NK-92 (cell line): ENCODE measurements around the gene CFAP57.

ENCODE experiments used
- DNase-seq: peaks from one replicate; lab custom pipeline; 2025; ENCODE audit not compliant: unreplicated experiment; lab: John Stamatoyannopoulos, UW

Gene CFAP57

GRCh38 chr1:43253173-43253572, 81.0 kb downstream of the CFAP57 start:
- DNase-seq, result no peak

- no peak for DNase-seq
These were observed 81.7 kb downstream of the CFAP57 start for GRCh38 chr1:43253876-43254275.

- DNase-seq, result no peak
These were observed 83.5 kb downstream of the CFAP57 start for GRCh38 chr1:43255438-43256210.

GRCh38 chr1:43256675-43257570, 84.8 kb downstream of the CFAP57 start:
- no peak for DNase-seq

- DNase-seq, result no peak
These were observed 86.2 kb downstream of the CFAP57 start for GRCh38 chr1:43258370-43258769.

GRCh38 chr1:43265431-43265830, 93.3 kb downstream of the CFAP57 start:
- no peak for DNase-seq

- DNase-seq, result no peak
These were observed 94.8 kb downstream of the CFAP57 start for GRCh38 chr1:43266881-43267280.

- DNase-seq, result no peak
These were observed 95.2 kb downstream of the CFAP57 start for GRCh38 chr1:43267291-43267805.

GRCh38 chr1:43267818-43268425, 95.8 kb downstream of the CFAP57 start:
- DNase-seq, result no peak

GRCh38 chr1:43269627-43270375, 97.7 kb downstream of the CFAP57 start, which contains the start of gene TMEM125:
TSS of gene TMEM125 (plus strand) at chr1:43269983. CDS start at chr1:43272723, 2,740 bp downstream.
- DNase-seq, result no peak

- DNase-seq, result no peak
These were observed 98.4 kb downstream of the CFAP57 start for GRCh38 chr1:43270421-43271095.

GRCh38 chr1:43271186-43272118, 99.3 kb downstream of the CFAP57 start:
- no peak for DNase-seq

- DNase-seq, result no peak
These were observed 100.0 kb downstream of the CFAP57 start for GRCh38 chr1:43272161-43272560.

- DNase-seq, result no peak
These were observed 100.7 kb downstream of the CFAP57 start for GRCh38 chr1:43272576-43273571.

- DNase-seq, result no peak
These were observed 101.6 kb downstream of the CFAP57 start for GRCh38 chr1:43273708-43274107.

GRCh38 chr1:43274125-43274803, 102.1 kb downstream of the CFAP57 start:
- no peak for DNase-seq

GRCh38 chr1:43274804-43275180, 102.7 kb downstream of the CFAP57 start:
- DNase-seq, result no peak
